ENCODE measurements around the gene GPR82.

Gene GPR82

DNA sequence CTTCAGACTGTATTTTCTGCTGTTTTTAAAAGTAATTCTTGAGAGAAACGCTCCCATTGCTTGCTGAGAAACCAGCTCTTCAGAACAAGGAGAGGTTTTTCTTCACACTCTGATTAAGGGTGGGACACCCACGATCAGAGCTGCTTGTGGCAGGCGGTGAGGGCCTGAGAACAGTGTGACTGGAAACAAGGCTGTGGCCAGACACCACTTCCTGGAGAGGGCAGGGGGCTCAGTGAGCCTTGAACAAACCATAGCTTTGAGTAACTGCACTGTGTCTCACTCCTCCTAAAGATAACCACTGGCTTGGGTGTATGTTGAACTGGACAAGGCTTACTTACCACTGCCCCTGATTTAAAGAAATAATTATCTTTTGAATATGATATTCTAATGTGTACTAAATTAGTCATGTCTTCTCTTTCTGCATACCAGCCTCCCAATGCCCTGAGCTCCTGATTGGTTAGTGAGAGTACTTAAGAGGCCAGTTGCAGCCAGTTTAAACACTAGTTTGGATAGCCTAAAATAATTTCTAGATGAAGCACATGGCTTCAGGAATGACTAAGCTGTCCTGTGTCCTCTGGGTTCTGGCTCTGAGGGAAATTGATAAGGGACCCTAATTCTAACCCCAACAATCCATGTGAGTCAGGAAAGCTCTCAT, 3.7 kb upstream of the GPR82 start:
- DNase-seq: peak; percentile 12

DNA sequence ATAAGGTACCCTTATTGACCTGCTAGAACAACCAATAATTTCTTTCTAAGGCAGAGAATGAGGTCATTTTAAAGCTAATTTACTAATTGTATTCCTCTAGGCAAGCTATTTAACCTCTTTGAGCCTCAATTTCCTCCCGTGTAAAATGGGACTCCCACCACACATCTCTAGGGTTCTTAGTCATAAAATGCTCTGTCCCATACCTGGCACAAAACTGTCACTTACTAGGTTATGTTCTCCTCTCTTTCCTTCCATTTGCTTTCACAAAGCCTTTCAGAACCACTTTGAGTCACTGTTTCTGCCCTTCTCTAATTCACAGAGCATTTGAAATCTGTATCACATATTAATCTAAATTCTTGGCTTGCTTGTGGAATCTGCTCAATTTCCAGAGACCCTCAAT, 2.4 kb upstream of the GPR82 start:
- no peak for DNase-seq

DNA sequence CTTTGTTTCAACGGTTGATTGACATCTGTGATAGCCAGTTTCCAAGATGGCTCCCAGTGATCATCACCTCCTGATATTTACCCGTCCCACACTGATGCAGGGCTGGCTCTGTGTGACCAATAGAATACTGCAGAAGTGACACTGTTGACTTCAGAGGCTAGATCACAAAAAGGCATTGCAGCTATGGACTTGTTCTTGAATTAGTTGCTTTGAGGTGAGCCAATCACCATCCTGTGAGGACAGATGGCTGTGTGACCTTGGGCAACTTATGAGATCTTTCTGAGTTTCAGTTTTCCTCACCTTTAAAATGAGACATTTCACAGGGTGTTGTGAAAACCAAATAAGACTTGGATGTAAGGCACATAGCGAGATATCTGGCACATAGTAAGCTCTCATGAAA, 1.8 kb upstream of the GPR82 start:
- DNase-seq: no peak

DNA sequence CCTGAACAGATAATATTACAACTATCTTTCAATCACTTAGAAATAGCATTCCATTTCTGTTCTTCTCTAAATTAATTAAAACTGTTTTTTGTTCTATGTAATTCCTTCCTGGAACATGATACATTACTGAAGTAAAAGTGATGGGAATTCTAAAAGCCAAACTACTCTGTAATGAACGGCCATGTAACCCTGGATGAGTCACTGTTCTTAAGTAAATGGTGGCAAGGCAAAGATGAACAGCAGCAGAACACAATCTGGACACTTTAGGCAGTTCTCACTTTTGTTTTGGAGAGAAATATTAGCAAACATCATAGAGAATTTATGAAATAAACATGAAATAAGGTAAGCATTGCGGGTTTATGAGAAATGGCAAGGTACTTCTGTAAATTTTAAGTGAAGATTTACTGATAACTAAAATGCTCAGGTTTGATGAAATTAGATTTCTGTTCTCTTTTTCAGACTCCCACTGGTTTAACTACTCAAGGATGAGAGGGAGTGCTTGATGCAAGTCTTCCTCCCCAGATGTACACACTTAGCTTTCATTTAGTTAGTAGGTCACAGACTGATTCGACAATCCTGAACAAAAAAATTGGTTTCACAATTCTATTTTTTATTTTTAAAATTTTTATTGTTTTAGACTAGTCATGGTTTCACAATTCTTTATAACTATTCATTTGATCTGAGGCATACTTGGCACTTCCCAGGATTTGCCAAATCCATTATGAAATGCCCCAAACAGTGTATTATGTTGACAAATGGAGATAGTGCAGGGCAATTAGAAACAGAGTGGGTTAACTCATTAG, 964 bp upstream of the GPR82 start:
- DNase-seq: no peak

DNA sequence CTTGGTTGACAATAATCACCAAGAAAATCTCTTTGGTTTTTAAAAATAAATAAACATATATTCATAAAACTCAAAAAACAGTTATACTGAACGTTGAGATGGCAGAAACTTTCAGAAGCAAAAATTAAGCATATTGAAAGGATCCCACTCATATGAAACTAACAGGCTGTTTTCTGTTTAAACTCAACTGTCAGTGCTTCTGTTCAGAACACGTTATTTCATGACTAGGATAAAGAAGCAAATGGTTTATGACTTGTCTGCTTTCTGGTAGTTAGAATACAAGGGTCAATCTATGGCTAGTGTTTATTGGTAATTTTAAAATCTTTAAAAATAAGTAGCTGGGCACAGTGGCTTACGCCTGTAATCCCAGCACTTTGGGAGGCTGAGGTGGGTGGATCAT, 4.1 kb downstream of the GPR82 start:
- no peak for DNase-seq

DNA sequence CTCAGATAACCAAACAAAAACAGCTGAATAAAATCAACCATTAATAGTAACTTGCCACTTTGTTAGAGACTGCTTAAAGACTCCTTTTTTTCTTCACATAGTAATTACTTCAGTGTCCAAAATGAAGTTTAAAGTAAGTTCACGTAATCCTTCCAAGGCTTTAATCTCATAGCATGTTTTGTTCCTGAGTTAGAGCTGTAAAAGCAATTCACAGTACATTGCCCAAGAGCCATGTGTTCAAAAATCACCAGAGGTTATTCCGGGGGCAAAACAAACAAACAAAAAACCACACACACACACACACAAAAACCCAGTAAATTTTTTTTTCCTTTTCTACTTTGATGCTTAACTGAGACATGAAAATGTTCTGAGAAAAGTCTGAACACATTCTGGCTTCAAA, 6.1 kb downstream of the GPR82 start:
- no peak for DNase-seq

DNA sequence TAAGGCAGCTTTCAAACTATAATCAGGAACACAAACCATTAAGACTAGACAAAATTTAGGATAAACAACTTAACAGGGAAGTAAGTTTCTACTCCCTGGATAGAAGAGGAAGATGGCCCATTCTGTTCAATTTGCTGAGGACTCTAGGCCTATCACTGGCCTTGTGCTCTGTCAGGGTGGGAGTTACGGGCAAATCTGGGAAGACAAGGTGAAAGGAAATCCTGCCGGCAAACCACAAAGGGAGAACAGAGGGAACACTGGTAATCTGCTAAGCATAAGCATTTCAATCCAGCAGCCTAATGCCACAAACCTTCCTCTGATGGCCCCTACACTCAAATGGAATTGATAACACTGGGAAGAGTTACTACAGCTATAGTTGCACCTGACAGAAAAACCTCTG, 8.3 kb downstream of the GPR82 start:
- no peak for DNase-seq

DNA sequence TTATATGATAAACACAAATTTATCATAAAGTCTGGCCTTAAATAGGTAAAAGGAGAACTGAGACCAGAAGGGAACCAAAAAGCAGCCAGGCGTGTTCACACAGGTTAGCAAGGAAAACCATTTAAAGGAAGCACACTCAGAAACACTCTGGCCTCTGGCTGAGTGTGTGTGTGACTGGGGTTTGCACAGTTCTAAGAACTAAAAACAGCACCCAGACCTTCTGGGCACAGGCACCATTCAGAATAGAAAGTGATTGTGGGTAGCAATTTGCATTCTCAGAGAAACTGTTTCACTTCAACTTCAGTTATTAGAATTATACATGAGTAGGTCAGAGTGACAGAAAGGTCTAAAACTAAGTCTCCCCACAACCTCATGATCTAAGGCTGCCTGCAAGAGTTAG, 10.0 kb downstream of the GPR82 start:
- DNase-seq: no peak

DNA sequence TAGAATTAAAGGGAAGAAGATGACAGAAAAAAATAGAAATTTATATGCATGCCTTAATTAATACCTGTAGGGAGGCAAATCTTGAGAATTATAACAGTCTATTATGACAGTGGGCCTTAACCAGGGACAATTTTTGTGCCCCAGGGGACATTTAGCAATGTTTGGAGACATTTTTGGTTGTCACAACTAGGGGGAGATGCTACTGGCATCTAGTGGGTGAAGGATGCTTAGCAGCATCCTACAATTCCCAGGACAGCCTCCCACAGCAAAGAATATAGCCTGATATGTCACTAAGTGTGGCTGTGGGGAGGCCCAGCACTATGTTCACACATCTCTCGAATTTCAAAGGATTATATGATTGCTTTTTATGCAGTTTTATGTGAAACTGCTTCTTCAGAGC, 10.5 kb downstream of the GPR82 start:
- no peak for DNase-seq

DNA sequence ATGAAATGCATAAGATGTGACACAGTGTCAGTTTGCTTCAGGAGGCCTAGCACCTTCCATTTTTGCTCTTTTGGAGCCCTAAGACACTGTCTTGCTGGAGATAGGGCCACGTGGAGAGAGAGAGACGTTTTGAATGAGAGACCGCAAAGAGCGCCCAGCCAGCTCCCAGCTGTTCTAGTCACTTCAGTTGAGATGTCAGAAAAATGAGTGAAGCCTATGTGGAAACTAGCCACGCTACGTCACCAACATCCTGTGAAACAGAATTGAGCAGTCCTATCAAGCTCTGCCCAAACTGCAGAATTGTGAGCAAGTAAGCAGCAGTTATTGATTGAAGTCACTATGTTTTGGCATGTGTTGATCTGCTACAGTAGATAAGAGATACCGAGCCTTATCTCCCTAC, 13.1 kb downstream of the GPR82 start:
- no peak for DNase-seq

DNA sequence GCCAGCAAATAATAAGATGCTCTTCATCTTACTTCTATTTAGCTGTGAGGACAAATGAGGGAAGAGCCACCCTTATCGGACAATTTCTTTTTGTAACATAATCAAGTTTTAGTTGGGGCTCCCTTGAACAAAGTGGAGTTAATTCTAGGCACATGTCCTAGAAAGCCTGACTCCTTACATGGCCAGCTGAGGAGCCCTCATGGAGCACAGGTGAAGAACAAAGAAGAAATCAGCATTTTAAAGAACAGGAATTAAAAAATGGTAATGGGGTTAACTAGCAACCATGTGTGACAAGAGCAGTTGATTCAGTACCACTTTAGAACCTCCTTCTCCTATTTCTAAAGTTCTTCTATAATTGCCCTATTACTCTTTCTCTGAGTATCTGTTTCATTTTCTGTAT, 15.9 kb downstream of the GPR82 start:
- DNase-seq: no peak

DNA sequence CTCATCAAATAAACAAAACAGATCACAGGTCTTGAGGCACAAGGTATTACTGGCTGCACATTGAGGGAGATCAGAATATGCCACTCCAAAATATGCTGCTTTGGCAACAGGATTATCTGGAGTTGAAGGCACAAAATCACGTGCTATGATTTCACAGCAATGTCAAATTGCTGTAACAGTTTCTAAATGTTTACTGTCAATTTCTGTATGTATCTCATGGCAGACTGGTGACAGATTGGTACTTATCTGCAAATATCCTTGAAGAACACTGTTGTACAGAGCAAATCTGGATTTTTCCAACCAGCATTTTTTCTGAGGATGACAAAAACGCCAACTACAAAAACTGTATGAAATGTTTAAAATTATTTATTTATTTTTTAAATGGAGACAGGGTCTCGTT, 26.7 kb downstream of the GPR82 start:
- DNase-seq: no peak

DNA sequence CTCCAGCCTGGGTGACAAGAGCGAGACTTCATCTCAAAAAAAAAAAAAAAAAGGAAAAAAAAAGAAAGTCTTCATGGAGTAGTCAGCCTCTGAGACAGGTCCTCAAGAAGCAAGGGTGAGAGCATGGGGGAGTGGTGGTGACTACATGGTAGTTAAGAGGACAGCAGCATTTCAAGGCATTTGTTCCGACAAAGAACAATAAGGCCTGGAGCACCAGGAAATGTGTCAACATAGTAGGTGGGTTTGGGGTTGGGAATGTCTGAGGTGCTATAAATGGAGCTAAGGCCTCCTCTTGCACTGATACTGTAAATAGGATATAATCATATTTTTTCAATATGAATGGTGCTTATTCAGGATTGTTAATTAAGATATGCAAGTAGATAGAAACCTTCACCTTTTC, 34.4 kb downstream of the GPR82 start:
- DNase-seq: no peak

DNA sequence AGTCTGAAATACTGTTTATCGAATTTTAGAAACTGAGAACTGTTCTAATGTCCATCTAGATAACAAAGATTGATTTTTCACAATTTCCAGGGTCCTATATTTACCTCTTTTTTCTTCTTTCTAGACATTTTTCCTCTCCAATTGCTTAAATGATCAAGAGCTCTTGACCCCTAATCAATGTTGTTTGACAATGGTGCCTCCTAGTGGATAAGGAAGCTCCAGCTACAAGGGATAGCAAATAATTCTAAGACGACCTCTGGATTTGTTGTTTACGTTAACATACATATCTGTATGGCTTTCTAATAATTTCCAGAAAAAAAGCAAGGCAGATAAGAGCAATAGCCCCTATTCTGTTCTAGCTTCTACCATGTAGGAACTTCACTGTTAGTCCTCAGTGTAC, 35.8 kb downstream of the GPR82 start:
- DNase-seq: no peak

DNA sequence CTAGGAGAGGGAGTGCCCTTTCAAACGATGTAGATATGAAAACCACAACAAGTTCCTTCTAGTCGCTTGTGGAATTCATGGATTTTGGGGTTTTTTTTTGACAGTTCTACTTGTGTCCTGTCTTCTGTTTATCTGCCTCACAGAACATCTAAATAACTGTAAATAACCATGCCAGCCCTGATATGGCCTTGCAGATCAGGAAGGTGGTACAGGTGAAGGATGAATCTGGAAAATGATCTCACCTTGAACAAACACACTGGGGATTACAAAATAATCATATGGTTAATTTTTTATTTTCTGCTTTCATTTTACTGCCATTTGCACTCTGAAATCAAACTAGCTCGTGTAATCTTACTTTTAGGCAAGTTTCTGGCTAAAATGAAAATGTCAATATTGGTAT, 37.2 kb downstream of the GPR82 start:
- DNase-seq: no peak

DNA sequence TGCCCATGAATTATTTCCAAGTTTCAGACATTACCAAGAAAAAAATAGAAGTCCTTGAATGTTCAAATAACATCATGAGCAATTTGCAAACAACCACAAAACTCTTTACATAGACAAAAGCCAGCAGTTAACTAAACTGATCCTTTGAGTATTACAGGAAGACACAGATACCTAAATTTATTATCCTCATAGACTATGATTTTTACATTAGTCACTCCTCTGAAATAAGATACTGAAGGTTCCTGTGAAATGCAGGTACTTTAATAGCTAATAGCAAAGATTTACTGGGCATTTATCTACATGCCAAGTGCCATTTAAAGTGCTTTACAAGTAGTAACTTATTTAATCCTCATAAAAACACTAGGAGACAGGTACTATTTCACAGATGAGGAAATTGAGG, 37.7 kb downstream of the GPR82 start:
- DNase-seq: no peak

DNA sequence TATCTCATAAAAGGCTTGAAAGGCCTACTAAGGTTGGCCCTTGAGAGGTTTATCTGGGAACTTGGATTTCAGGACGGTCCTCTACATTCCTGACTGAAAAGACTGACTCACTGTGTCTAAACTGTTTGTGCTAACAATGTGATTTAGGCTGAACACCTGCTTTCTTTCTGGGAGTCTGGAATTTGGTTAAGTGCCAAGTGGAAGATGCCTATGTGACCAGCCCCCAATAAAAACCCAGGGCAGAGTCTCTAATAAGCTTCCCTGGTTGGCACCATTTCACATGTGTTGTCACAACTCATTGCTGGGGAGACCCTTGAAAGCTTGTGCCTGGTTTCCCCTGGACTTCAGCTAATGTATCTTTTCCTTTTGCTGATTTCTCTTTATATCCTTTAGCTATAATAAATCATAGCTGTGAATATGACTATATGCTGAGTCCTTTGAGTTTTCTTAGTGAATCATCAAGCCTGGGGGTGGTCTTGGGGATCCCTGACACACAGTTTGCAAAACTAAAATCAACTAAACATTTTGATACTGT, 55.1 kb downstream of the GPR82 start:
- DNase-seq: no peak

Measured in activated effector memory CD4-positive, alpha-beta T cell treated with Interleukin-2 at 50 U/mL for 16 hours (primary cell).